NCI-H1417 treated with DMSO at 0.1 percent for 48 hours (cell line): ENCODE results near the gene MXD3.
"Not testable (repeated sequence)": the region's sequence is repeated elsewhere in the genome, so short reads cannot be mapped to it uniquely, and the experiment has no call there.

Source experiments
- DNase-seq: peaks from one replicate; lab custom pipeline; 2025; lab: John Stamatoyannopoulos, UW

Gene MXD3

GRCh38 chr5:177343000-177343399 is 31.3 kb upstream of the MXD3 start:
- not testable (repeated sequence) for DNase-seq

GRCh38 chr5:177339107-177339638 is 27.5 kb upstream of the MXD3 start:
- DNase-seq, result no peak

- DNase-seq, result no peak
Measured at GRCh38 chr5:177338251-177339106, 26.8 kb upstream of the MXD3 start.

- no peak for DNase-seq
Measured at GRCh38 chr5:177336603-177337494, 25.2 kb upstream of the MXD3 start.

GRCh38 chr5:177336112-177336511 is 24.4 kb upstream of the MXD3 start:
- DNase-seq, result no peak

- DNase-seq, result no peak
Measured at GRCh38 chr5:177335701-177336065, 24.0 kb upstream of the MXD3 start.

GRCh38 chr5:177334781-177335700 is 23.3 kb upstream of the MXD3 start:
- DNase-seq, result no peak

- DNase-seq, result no peak
Measured at GRCh38 chr5:177334155-177334551, 22.5 kb upstream of the MXD3 start.

- no peak for DNase-seq
Measured at GRCh38 chr5:177333420-177334154, 21.9 kb upstream of the MXD3 start.

GRCh38 chr5:177332896-177333260 is 21.2 kb upstream of the MXD3 start:
- no peak for DNase-seq

- DNase-seq, result no peak
Measured at GRCh38 chr5:177332031-177332895, 20.6 kb upstream of the MXD3 start.

GRCh38 chr5:177330991-177331842 is 19.5 kb upstream of the MXD3 start:
- no peak for DNase-seq

- DNase-seq, result no peak
Measured at GRCh38 chr5:177329883-177330282, 18.2 kb upstream of the MXD3 start.

- no peak for DNase-seq
Measured at GRCh38 chr5:177328545-177329231, 17.0 kb upstream of the MXD3 start.

GRCh38 chr5:177327539-177328522 is 16.1 kb upstream of the MXD3 start:
- no peak for DNase-seq

GRCh38 chr5:177325868-177326381 is 14.2 kb upstream of the MXD3 start:
- DNase-seq, result no peak

- DNase-seq, result no peak
Measured at GRCh38 chr5:177320879-177321278, 9.2 kb upstream of the MXD3 start.
